GM18951 (cell line): ENCODE measurements around the gene CALD1.

ENCODE experiments used
- POLR2A ChIP-seq: IDR thresholded peaks from 4 replicates; pipeline ENCODE4 v1.6.1; 2011; ENCODE audit warnings: mild to moderate bottlenecking; ENCODE audit not compliant: insufficient read length, insufficient read depth; ENCODE audit errors: extremely low read depth
- in situ Hi-C: fragments of 300-500 bp; cut with MboI; formaldehyde crosslinking; loops from one replicate; pipeline ENCODE4 v1.12.0; 2022; ENCODE audit warnings: low sequenced_read_pairs, mixed read lengths, inconsistent platforms; ENCODE audit not compliant: unreplicated experiment

The CALD1 gene

GRCh38 chr7:134916171-134916883, 136.9 kb downstream of the CALD1 start:
- no peak for TF ChIP-seq POLR2A
- in situ Hi-C loops, result no loop called here

- TF ChIP-seq POLR2A, result no peak
These were observed 139.8 kb downstream of the CALD1 start for GRCh38 chr7:134919240-134919641.

GRCh38 chr7:134920026-134920753, 140.8 kb downstream of the CALD1 start:
- in situ Hi-C loops, result no loop called here
- no peak for TF ChIP-seq POLR2A

More at GRCh38 chr7:134919240-134919641, 139.8 kb downstream of the CALD1 start:
- in situ Hi-C loops, result no loop called here

GRCh38 chr7:134922720-134923704, 143.6 kb downstream of the CALD1 start:
- in situ Hi-C loops, result no loop called here

GRCh38 chr7:134925766-134926165, 146.3 kb downstream of the CALD1 start:
- no peak for TF ChIP-seq POLR2A
- in situ Hi-C loops, result no loop called here

More at GRCh38 chr7:134922720-134923704, 143.6 kb downstream of the CALD1 start:
- TF ChIP-seq POLR2A, result no peak

GRCh38 chr7:134926396-134926795, 147.0 kb downstream of the CALD1 start:
- in situ Hi-C loops, result no loop called here
- no peak for TF ChIP-seq POLR2A

GRCh38 chr7:134927076-134927475, 147.6 kb downstream of the CALD1 start:
- TF ChIP-seq POLR2A, result no peak
- in situ Hi-C loops, result no loop called here

- in situ Hi-C loops, result no loop called here
- no peak for TF ChIP-seq POLR2A
These were observed 148.3 kb downstream of the CALD1 start for GRCh38 chr7:134927723-134928122.

GRCh38 chr7:134928554-134928953, 149.1 kb downstream of the CALD1 start:
- in situ Hi-C loops, result no loop called here
- no peak for TF ChIP-seq POLR2A

GRCh38 chr7:134931487-134931886, 152.1 kb downstream of the CALD1 start:
- TF ChIP-seq POLR2A, result no peak
- in situ Hi-C loops, result no loop called here

- in situ Hi-C loops, result no loop called here
- TF ChIP-seq POLR2A, result no peak
These were observed 153.4 kb downstream of the CALD1 start for GRCh38 chr7:134932707-134933370.

GRCh38 chr7:134933460-134934068, 154.1 kb downstream of the CALD1 start:
- TF ChIP-seq POLR2A, result no peak
- in situ Hi-C loops, result no loop called here
